Endodermal cell (in vitro differentiated cells): Measurements from ENCODE around the gene CXCL1. TPM values are rescaled to one million over a fixed set of nuclear protein-coding genes. Genes with fewer than 3 reads are reported as not detected.

Experiments used
- DNase-seq: peaks from one replicate; pipeline ENCODE4 v3.0.0-alpha.2; 2017
- H3K27ac ChIP-seq: 2 replicates; pipeline ENCODE4 v1.5.1; 2013; ENCODE audit warnings: mild to moderate bottlenecking, low read depth, low read length, moderate library complexity
- H3K27me3 ChIP-seq: 2 replicates; pipeline ENCODE4 v1.6.1; 2013; ENCODE audit warnings: mild to moderate bottlenecking, low read length, moderate library complexity; ENCODE audit not compliant: insufficient read depth, control insufficient read depth, poor library complexity, severe bottlenecking
- H3K36me3 ChIP-seq: 2 replicates; pipeline ENCODE4 v1.7.0; 2013; ENCODE audit warnings: mild to moderate bottlenecking, low read length, moderate library complexity; ENCODE audit not compliant: control insufficient read depth, insufficient read depth
- H3K4me1 ChIP-seq: one replicate; pipeline ENCODE4 v1.7.0; 2013; ENCODE audit warnings: low read length; ENCODE audit not compliant: control insufficient read depth, insufficient read depth
- H3K4me3 ChIP-seq: 2 replicates; pipeline ENCODE4 v1.5.1; 2013; ENCODE audit warnings: mild to moderate bottlenecking, low read length, moderate library complexity
- H3K9ac ChIP-seq: 2 replicates; pipeline ENCODE4 v1.6.1; 2013; ENCODE audit warnings: mild to moderate bottlenecking, low read length, moderate library complexity; ENCODE audit not compliant: poor library complexity, severe bottlenecking; ENCODE audit errors: extremely low read depth
- H3K9me3 ChIP-seq: 2 replicates; pipeline ENCODE4 v1.6.1; 2013; ENCODE audit warnings: mild to moderate bottlenecking, low read length, moderate library complexity; ENCODE audit not compliant: control insufficient read depth
- H3K27ac Mint-ChIP-seq: 2 replicates; pipeline ENCODE4 v1.8.0; 2020; ENCODE audit warnings: mixed read lengths
- H3K27me3 Mint-ChIP-seq: 2 replicates; pipeline ENCODE4 v1.8.0; 2021; ENCODE audit warnings: mild to moderate bottlenecking, mixed read lengths; ENCODE audit not compliant: insufficient read depth
- H3K36me3 Mint-ChIP-seq: 2 replicates; pipeline ENCODE4 v1.8.0; 2020; ENCODE audit warnings: low read depth, mixed read lengths
- H3K4me1 Mint-ChIP-seq: 2 replicates; pipeline ENCODE4 v1.8.0; 2020; ENCODE audit warnings: mixed read lengths
- H3K4me3 Mint-ChIP-seq: 2 replicates; pipeline ENCODE4 v1.8.0; 2020; ENCODE audit warnings: mild to moderate bottlenecking, moderate library complexity, mixed read lengths
- H3K9me3 Mint-ChIP-seq: 2 replicates; pipeline ENCODE4 v1.8.0; 2020; ENCODE audit warnings: mild to moderate bottlenecking, mixed read lengths
- CTCF ChIP-seq: fragments of 200-600 bp; sonication (generic); conservative IDR thresholded peaks from 2 replicates; pipeline ENCODE4 v1.5.0; 2021; ENCODE audit warnings: antibody characterized with exemption, mild to moderate bottlenecking
- WGBS, 2 experiments: methylation state at CpG; one replicate each; pipeline versions ENCODE4 v1.1.5 to v1.1.7; 2013; ENCODE audit warnings: missing lambda C conversion rate in 2 of 2, mixed read lengths in 1 of 2; ENCODE audit not compliant: insufficient coverage in 1 of 2, insufficient read length in 1 of 2; 5-methylcytosine and 5-hydroxymethylcytosine counted together
- total RNA-seq, 2 donors: library from RNA; stranded (reverse); fragmentation: NEBNext Ultra II Directional in 1 of 2; extraction: Animal tissue kit (Norgen Biotek cat#: 25700) in 1 of 2; gene quantifications; 2 replicates in 1 of 2; 3 replicates in 1 of 2; pipeline ENCODE4 v1.2.1, GENCODE V29; 2021

The CXCL1 gene
- total RNA-seq, 2 donors from 2014 or later = 0.24 TPM; not detected in 1

DNA sequence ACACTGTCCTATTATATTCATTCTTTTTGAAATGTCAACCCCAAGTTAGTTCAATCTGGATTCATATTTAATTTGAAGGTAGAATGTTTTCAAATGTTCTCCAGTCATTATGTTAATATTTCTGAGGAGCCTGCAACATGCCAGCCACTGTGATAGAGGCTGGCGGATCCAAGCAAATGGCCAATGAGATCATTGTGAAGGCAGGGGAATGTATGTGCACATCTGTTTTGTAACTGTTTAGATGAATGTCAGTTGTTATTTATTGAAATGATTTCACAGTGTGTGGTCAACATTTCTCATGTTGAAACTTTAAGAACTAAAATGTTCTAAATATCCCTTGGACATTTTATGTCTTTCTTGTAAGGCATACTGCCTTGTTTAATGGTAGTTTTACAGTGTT lies 1.6 kb downstream of the CXCL1 start:
- no peaks in the 10 kb centered on the region for H3K9me3 Mint-ChIP-seq
- no peak for TF ChIP-seq CTCF
- peaks cover 31% of the 10 kb centered on the region for H3K27me3 ChIP-seq
- H3K4me3 Mint-ChIP-seq = no peak overlapping the region
- DNase-seq = no peak
- WGBS, 2 experiments = 95 to 100% methylated on average over 1 of the region's 1 CpG
- no peaks in the 10 kb centered on the region for H3K36me3 Mint-ChIP-seq
- no peaks in the 10 kb centered on the region for H3K9me3 ChIP-seq
- H3K9ac ChIP-seq = no peak overlapping the region
- no peaks in the 10 kb centered on the region for H3K36me3 ChIP-seq
- H3K4me1 ChIP-seq = no peaks in the 10 kb centered on the region
- H3K4me3 ChIP-seq = no peak overlapping the region
- no peak overlapping the region for H3K27ac ChIP-seq
- peaks cover 56% of the 10 kb centered on the region for H3K27me3 Mint-ChIP-seq
- no peak overlapping the region for H3K27ac Mint-ChIP-seq
- peaks cover 8% of the 10 kb centered on the region for H3K4me1 Mint-ChIP-seq

DNA sequence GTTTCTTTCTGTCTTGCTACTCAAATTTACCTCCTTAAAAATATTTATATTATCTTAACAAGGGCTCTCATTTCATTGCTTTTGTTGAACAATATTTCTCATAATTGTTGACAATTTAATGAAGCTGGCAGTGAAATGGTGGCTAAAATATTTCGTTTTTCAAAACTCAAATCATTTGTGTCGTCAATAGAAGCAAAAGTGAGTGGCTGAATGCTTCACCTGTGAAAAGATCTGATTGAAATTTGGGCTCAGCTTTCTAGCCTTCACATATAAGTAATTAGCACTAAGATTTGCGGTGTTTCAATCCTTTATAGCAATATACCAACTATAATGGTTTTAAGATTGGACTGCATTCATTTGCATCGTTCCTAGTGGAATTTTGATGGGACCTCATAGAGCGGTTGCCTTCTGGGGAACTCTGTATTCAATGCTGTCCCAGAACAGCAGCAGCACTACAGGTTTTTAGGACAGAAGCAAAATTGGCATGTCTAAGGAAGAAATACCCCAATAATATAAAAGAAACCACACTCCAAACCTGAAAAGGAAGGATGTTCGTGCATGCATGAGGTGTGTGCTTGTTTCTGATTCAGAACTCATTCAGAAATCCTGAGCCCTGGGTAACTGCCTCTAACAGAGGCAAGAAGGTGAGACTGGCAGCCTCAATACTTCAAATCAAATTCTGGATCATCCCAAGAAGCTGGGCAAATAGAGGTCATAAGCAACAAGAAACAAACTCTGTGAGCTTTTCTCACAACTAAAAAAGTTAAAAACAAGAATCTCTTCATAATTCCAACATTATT lies 2.5 kb downstream of the CXCL1 start:
- no peak for TF ChIP-seq CTCF
- Mint-ChIP-seq H3K27ac (no peak overlapping the region), H3K9me3 (no peaks in the 10 kb centered on the region), H3K4me3 (no peak overlapping the region), H3K4me1 (peaks cover 8% of the 10 kb centered on the region), H3K27me3 (peaks cover 54% of the 10 kb centered on the region), H3K36me3 (no peaks in the 10 kb centered on the region)
- H3K9me3 ChIP-seq = no peaks in the 10 kb centered on the region
- H3K27ac ChIP-seq = no peak overlapping the region
- no peaks in the 10 kb centered on the region for H3K4me1 ChIP-seq
- peaks cover 31% of the 10 kb centered on the region for H3K27me3 ChIP-seq
- H3K9ac ChIP-seq = no peak overlapping the region
- no peaks in the 10 kb centered on the region for H3K36me3 ChIP-seq
- H3K4me3 ChIP-seq = no peak overlapping the region
- DNase-seq = no peak
- WGBS, 2 experiments = 88 to 100% methylated on average over 1 to 6 of the region's 6 CpGs

- H3K36me3 Mint-ChIP-seq = no peaks in the 10 kb centered on the region
- 100% methylated on average over 2 of the region's 2 CpGs; no CpG with 5 or more reads in 1 of the 2 experiments for WGBS, 2 experiments
- no peaks in the 10 kb centered on the region for H3K9me3 Mint-ChIP-seq
These were observed 3.3 kb downstream of the CXCL1 start for GRCh38 chr4:73872316-73873108.

More at GRCh38 chr4:73872316-73873108, 3.3 kb downstream of the CXCL1 start:
- no peak for TF ChIP-seq CTCF
- Histone ChIP-seq H3K9ac (no peak overlapping the region), H3K4me3 (no peak overlapping the region), H3K36me3 (no peaks in the 10 kb centered on the region), H3K9me3 (no peaks in the 10 kb centered on the region), H3K27ac (no peak overlapping the region), H3K4me1 (no peaks in the 10 kb centered on the region), H3K27me3 (peaks cover 31% of the 10 kb centered on the region)
- Mint-ChIP-seq H3K4me1 (peaks cover 8% of the 10 kb centered on the region), H3K27me3 (peaks cover 54% of the 10 kb centered on the region), H3K27ac (no peak overlapping the region), H3K4me3 (no peak overlapping the region)
- DNase-seq = no peak
